COR-L47 (cell line): Measurements from ENCODE around the gene SUZ12.
"Not testable (repeated sequence)": the region's sequence is repeated elsewhere in the genome, so short reads cannot be mapped to it uniquely, and the experiment has no call there.

Experiments used
- DNase-seq: peaks from one replicate; lab custom pipeline; 2025; lab: John Stamatoyannopoulos, UW

SUZ12 gene

DNA sequence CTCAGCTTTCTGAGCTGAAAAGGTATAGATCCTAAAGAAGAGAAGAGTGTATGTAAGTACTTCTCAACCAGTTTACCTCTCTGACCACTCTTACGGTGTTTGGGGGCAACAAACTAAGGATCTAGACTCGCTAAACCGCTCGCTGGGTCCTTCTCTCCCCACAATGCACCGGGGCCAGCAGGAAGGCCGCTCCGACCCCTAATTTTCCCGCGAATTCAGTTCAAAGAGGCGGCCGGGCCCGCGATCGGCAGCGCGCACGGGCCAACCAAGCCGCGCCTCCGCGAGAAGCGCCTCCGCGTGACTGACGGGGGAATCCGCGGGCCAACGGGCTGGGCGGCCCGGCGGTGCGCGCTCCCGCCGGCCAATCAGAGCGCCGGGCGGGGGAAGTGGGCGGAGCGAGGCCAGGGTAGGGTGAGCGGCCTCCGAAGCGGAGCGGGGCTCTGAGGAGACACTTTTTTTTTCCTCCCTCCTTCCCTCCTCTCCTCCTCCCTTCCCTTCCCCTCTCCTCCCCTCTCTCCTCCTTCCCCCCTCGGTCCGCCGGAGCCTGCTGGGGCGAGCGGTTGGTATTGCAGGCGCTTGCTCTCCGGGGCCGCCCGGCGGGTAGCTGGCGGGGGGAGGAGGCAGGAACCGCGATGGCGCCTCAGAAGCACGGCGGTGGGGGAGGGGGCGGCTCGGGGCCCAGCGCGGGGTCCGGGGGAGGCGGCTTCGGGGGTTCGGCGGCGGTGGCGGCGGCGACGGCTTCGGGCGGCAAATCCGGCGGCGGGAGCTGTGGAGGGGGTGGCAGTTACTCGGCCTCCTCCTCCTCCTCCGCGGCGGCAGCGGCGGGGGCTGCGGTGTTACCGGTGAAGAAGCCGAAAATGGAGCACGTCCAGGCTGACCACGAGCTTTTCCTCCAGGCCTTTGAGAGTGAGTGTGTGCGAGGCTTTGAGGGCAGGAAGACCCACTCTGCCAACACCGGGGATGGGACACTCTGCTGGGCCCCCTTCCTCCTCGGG is at the start of gene SUZ12:
SUZ12 (plus strand) TSS at position 393 of the 995 bp plus-strand sequence; CDS start at position 633, 240 bp downstream.
- DNase-seq = peak; percentile 86

DNA sequence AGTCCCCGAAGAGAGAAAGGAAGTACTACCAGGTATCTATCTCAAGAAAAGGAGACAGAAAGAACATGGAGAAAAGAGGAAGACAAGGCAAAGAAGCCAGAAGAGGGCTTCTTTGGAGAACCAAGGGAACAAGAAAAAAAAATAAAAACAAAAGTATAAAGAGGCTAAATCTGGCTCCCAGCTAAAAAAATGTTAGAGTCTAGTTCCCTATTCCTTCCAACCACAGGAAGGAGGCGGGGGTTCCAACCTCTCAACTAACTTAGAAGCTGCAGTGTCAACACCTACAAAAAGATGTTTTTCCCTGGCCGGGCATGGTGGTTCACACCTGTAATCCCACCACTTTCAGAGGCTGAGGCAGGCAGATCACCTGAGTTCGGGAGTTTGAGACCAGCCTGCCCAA is 48.7 kb upstream of the SUZ12 start:
- no peak for DNase-seq

- DNase-seq = no peak
Measured at GRCh38 chr17:31900877-31901276, 35.9 kb upstream of the SUZ12 start.

- DNase-seq = no peak
Measured at GRCh38 chr17:31902693-31903092, 34.1 kb upstream of the SUZ12 start.

DNA sequence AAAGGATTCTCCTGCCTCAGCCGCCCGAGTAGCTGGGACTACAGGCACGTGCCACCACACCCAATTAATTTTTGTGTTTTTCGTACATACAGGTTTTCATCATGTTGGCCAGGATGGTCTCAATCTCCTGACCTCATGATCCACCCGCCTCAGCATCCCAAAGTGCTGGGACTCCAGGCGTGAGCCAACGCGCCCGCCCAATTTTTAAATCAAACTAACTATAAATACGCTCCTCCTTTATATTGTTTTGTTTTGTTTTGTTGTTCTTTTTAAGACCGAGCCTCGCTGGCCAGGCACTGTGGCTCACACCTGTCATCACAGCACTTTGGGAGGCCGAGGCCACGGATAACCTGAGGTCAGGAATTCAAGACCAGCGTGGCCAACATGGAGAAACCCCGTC is 33.4 kb upstream of the SUZ12 start:
- no peak for DNase-seq

GRCh38 chr17:31907342-31907962 is 29.4 kb upstream of the SUZ12 start:
- peak; percentile 54 for DNase-seq

DNA sequence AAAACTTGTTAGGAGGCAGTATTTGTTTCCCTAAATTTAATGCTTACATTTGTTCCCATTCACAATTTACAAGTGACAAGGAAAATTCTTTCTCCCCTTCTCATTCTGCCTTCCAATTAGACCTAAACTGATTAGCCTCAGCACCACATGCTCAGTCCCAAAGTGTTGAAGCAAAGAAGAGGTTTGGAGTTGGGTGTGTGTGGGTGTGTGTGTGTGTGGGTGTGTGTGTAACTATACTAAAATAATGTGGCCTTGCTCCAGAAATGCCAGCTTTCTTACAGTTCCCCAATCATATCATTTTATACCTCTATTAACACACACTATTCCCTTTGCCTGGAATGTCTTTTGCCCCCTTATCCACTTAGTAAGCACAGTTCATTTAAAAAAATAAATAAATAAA is 28.4 kb upstream of the SUZ12 start:
- no peak for DNase-seq

GRCh38 chr17:31912705-31913104 is 24.1 kb upstream of the SUZ12 start:
- DNase-seq = not testable (repeated sequence)

- DNase-seq = no peak
Measured at GRCh38 chr17:31915456-31916100, 21.2 kb upstream of the SUZ12 start.

GRCh38 chr17:31916491-31917064 is 20.2 kb upstream of the SUZ12 start:
- DNase-seq = no peak

DNA sequence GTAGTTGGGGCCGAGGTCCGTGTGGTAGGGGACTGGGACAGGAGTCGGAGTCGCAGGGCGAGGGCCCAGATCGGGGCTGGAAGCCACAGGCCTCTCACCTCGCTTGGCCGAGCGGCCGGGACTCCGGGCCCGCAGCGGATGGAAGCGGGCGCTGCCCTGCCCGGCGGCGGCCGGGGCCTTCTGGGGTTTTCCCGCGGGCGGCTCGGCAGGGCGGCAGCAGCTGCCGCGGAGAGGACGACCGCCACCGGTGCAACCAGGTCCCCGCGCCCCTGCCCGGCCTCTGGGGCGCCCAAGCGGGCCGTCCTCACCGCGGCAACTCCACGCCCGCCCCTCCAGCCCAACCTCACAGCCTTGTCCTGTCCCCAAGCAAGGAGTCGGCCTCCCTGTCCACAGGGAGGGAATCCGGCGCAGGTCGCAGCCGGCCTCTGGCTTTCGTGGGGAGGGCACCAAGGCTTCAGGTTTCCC is 19.7 kb upstream of the SUZ12 start:
- no peak for DNase-seq

GRCh38 chr17:31917721-31918120 is 19.1 kb upstream of the SUZ12 start:
- DNase-seq = not testable (repeated sequence)

DNA sequence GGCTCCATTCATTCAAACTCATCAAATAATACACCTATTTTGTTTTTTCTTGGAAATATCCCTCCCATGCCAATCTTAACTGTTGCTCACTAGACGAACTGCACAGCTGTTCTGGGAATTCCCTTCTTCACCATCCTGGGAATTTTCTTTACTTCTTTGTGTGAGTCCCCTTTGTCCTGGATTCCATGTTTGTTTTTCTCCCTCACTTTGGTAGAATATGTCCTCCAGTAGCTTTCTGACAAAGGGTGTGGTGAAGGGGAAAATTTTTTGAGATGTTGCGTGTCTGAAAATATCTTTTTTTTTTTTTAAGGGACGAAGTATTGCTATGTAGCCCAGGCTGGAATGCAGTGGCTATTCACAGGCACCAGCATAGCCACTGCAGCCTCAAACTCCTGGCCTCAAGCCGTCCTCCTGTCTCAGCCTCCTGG is 18.1 kb upstream of the SUZ12 start:
- no peak for DNase-seq

- no peak for DNase-seq
Measured at GRCh38 chr17:31919802-31920525, 16.8 kb upstream of the SUZ12 start.

DNA sequence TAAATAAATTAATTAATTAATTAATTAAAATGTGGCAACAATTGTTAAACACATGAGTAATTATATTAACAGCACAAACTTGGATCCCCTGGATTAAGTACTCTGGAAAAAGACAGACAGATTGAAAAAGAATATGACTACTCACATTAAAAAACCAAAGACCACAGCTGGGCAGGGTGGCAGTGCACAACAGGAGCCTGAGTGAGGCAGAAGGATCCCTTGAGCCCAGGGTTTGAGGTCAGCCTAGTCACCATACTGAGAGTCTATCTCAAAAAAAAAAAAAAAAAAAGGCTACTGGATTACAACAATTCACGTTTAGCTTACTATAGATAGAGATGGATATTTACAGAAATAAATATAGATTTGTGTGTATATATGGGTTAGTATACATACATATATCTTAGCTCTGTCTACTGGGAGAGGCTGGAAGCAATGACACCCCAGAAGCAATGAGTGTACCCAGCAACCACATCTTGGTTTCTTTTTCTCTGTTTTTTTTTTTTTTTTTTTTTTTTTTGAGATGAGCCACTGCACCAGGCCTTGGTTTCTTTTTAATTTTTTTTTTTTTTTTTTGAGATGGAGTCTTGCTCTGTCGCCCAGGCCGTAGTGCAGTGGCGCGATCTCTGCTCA is 10.6 kb upstream of the SUZ12 start:
- no peak for DNase-seq

GRCh38 chr17:31931756-31932155 is 5.1 kb upstream of the SUZ12 start:
- DNase-seq = no peak

DNA sequence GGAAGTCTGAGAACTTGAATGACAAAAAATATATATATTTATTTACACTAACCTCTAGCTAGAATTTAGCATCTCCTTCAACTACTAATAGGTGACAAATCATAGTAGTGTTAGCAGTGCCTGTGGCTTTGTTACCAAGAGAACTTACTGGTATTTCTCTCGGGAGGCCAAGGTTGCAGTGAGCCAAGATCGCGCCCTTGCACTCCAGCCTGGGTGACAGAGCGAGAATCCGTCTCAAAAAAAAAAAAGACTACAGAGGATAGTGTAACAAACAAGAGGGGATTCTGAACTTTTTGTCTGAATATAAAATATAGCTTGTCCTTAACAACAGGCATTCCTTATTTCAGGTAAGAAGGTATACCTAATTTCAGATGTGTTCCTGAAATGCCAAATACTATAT is 1.3 kb upstream of the SUZ12 start:
- DNase-seq = no peak

DNA sequence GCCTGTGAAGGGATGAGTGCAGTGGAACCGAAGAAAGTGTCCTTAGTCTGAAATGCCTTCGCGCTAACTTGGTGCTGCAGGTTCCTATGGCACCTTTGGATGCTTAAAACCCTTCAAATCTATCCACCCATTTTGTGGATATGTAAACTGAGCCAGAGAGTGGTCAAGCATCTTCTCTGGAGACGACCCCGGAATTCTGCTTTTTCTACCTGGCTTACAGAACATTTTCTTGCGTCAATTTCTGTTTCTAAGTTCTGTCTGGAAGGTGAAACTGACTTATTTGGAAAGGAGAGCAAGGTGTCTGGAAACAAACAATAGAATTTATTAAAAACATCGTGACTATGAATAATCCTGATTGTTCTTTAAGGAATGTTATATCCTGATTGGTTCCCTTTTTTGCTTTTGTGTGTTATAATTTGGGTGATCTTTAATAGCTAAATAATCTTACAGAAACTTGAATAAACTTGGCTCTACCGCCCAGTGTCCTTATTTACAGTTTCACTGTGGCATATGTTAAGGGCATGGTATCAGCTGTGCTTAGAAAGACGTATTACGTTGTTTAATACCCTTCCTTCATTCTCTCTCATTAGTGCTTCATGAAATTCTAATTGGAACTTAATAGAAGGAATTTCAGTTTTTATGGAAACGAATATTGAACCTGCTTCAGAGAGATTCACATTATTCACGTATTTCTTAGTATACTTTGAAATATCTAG is 1.3 kb downstream of the SUZ12 start:
- DNase-seq = not testable (repeated sequence)

- not testable (repeated sequence) for DNase-seq
Measured at GRCh38 chr17:31941916-31942315, 5.1 kb downstream of the SUZ12 start.

DNA sequence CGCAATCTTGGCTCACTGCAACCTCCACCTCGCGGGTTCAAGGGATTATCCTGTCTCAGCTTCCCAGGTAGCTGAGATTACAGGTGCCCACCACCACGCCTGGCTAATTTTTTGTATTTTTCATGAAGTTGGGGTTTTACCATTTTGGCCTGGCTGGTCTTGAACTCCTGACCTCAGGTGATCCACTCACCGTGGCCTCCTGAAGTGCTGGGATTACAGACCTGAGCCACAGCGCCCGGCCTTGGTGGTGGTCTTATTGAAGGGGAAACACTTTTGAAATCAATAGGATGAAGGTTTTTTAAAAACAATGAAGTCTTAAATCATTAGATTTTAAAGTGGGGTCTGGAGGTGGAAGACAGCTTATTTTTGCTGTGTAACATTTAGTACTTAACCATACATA is 5.6 kb downstream of the SUZ12 start:
- DNase-seq = not testable (repeated sequence)
